Posterior cingulate gyrus (tissue), 11 donors: ENCODE data around the gene PIH1D2.
"Not testable (repeated sequence)": the region's sequence is repeated elsewhere in the genome, so short reads cannot be mapped to it uniquely, and the experiment has no call there.

Source experiments
- DNase-seq, 10 donors: peaks; one replicate each; pipeline versions ENCODE4 v3.0.0 to v3.0.0-alpha.2; 2020 to 2021; ENCODE audit warnings: mixed read lengths in 3 of 10
- intact Hi-C: fragments of 100-400 bp; cut with DNase I; formaldehyde crosslinking; loops from one replicate; pipeline ENCODE4 v1.15.1; 2023

PIH1D2 gene

DNA sequence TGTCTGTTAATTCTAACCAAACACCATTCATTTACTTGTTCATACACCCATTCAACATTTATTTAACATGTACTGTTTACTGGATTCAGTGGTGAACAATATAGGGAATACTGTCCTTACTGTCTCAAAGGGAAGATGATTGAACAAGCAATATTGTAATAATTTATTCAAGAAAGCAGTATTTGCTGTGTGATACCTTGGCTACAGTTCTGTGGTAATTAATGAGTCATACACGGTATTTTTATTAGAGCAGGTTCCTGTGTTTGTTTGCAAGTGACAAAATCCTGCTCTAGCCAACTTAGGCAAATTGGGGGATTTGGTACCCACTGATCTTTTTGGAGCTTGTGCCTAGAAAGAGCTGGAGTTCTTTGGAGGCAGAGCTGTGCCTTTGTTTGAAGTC lies 15.7 kb downstream of the PIH1D2 start:
- DNase-seq = no peak
- intact Hi-C loops = no loop called here

DNA sequence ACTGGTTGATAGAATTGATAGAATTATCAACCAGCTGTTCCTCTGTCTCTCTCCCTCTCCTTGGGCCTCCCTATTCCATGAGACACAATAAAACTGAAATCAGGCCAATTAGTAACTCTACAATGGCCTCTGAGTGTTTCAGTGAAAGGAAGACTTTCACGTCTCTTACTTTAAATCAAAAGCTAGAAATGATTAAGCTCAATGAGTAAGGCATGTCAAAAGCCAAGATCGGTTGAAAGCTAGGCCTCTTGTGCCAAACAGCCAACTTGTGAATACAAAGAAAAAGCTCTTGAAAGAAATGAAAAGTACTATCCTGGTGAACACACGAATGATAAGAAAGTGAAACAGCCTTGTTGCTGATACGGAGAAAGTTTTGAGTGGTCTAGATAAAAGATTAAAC lies 16.6 kb downstream of the PIH1D2 start:
- intact Hi-C loops = no loop called here
- no peak for DNase-seq

DNA sequence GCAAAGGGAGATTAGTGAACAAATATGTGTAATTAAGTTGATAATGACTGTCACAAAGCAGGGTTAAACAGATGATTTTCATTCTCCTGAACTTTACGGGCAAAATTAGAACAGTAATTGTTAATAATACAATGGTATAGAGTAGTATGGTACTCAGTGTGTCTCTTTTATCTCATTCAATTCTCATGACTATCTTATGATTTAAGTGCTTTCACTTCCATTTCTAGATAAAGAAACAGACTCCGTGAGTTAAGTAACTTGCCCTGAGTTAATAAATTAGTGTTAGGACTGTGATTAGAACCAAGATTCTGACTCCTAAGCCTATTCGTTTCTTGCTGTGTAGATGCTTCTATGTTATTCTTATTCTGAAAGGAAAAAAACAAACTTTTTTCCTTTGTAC lies 22.0 kb downstream of the PIH1D2 start:
- no peak for DNase-seq
- intact Hi-C loops = no loop called here

DNA sequence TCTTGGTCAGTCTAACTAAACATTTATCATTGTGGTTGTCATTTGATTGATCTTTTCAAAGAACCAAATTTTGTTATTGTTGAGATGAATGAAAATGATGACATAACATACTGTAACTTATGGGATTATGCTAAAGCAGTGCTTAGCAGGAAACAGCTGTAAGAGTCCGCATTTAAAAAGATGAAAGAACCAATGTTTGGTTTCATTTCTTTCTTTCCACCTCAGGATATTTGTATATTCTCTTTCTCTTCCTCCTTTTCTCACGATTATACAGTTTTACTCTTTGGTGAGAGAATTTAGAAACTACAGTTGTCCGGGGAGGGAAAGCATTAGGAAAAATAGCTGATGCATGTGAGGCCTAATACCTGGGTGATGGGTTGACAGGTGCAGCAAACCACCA lies 23.1 kb downstream of the PIH1D2 start:
- intact Hi-C loops = no loop called here
- no peak for DNase-seq

DNA sequence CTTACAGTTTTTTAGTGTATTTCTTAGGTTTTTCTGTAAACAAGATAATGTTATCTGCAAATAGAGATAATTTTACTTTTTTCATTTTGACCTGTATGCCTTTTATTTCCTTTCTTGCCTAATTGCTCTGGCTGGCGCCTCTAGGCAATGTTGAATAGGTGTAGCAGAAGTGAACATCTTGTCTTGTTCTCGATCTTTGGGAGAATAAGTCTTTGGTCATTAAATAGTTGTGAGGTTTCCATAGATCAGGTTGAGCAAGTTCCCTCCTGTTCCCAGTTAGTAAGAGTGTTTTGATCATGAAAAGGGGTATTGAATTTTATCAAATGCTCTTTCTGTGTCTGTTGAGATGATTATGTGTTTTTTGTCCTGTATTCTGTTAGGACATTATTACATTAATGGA lies 24.0 kb downstream of the PIH1D2 start:
- intact Hi-C loops = no loop called here
- DNase-seq = no peak

DNA sequence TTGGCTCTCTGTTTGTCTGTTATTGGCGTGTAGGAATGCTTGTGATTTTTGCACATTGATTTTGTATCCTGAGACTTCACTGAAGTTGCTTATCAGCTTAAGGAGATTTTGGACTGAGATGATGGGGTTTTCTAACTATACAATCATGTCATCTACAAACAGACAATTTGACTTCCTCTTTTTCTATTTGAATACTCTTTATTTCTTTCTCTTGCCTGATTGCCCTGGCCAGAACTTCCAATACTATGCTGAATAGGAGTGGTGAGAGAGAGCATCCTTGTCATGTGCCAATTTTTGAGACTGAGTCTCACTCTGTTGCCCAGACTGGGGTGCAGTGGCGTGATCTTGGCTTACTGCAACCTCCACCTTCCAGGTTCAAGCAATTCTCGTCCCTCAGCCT lies 25.6 kb downstream of the PIH1D2 start:
- intact Hi-C loops, DNase-seq: not testable (repeated sequence)

DNA sequence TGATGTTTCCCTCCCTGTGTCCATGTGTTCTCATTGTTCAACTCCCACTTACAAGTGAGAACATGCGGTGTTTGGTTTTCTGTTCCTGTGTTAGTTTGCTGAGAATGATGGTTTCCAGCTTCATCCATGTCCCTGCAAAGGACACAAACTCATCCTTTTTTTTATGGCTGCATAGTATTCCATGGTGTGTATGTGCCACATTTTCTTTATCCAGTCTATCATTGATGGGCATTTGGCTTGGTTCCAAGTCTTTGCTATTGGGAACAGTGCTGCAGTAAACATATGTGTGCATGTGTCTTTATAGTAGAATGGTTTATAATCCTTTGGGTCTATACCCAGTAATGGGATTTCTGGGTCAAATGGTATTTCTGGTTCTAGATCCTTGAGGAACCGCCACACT lies 27.2 kb downstream of the PIH1D2 start:
- DNase-seq, intact Hi-C loops: not testable (repeated sequence)

DNA sequence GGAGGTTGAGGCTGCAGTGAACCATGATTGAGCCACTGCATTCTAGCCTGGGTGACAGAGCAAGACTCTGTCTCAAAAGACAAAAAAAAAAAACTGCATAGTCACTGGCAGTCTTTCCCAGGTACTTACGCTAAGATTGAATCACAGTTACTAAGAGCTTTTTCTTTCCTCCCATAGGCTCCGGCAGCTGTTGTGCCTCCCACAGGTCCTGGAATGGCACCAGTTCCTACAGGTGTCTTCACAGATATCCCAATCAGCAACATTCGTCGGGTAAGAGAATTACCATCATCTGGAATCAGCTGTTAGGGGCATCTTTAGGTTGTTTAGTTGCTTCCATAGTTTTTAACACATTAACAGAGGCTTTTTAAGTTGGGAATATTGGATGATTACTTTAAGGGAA lies 28.9 kb downstream of the PIH1D2 start:
- intact Hi-C loops = no loop called here
- DNase-seq = peak in 1 of 10 donors; percentile 49

DNA sequence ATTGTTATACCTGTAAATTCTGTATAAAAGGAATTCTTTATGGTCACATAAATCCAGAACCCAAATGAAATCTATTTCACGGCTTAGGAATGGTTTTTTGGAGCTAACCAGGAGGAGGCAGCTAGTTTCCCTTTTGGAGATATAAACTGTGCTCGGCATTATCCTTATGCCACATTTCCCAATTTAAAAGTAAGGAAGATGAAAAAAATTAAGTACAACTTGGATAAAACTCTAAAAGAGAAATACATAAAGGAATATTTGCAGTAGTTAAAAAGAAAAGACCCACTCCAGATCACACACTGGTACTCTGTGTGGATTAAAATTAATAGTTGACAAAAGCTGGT lies 30.9 kb downstream of the PIH1D2 start:
- no peak for DNase-seq
- intact Hi-C loops = no loop called here

DNA sequence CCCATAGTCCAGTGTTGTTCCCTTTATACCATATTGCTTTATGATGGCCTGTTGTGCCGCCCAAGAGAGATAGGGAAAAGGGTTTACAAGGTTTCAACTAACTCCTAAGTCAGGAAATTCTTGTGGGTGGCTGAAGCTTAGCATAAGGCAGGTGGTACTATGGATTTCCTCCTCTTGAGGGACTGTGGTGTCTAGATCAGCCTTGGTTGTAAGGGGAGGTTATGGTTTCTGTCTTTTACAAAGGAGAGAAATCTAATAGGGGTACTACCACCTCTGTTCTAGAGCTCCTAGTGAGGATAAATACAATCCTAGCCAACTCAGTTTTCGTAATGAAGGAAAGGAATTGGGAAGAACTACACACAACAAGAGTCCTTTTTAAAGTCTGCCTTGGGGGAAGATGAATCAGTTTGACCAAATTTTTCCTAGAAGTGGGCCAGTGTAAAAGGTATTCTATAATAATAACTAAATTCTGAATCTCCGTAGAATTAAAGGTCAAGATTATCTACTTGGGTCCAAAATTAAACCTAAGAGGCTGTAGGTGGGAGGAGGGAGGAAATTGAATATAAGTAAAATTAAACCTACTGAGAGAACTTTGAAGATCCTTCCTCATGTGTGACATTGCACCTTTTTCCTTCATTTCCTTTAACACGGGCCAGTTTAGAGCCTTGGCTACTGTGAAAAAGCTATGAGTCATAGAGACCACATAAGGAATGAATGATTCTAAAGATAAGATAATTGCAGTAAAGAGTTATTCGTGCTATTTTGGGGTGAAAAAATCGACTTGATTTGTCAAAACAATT lies 31.5 kb downstream of the PIH1D2 start:
- DNase-seq = no peak
- intact Hi-C loops = no loop called here

DNA sequence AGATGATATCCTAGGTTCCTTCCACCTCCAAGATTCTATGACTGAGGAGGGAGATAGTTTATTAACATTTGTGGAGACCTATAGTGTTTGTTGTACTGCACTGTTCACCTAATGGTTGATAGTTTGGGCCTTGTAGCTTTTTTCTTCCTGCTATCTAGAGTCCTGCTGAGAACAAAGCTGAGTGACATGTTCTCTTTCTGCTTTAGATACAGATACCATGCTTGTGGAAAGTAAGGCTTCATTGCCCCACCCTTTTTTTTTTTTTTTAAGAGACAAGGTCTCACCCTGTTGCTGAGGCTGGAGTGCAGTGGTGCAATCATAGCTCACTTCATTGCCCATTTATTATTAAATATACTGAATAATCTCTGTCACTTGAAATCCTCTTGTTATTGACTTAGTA lies 36.3 kb downstream of the PIH1D2 start:
- intact Hi-C loops = no loop called here
- DNase-seq = no peak

DNA sequence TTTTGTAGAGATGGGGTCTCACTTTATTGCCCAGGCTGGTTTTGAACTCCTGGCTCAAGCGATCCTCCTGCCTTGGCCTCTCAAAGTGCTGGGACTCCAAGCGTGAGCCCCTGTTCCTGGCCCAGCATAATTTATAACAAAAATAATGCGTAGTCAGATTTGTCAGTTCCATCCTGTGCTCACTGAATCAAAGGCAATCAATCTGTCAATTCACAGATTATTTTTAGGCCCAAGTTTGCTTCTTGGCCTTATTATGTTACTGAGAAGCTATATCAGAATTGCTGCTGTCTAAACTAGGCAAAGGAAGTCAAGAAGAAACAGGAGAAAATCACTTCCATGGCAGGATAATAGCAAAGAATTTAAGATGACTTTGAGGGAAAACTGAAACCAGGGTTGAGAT lies 39.9 kb downstream of the PIH1D2 start:
- intact Hi-C loops = no loop called here
- no peak for DNase-seq

DNA sequence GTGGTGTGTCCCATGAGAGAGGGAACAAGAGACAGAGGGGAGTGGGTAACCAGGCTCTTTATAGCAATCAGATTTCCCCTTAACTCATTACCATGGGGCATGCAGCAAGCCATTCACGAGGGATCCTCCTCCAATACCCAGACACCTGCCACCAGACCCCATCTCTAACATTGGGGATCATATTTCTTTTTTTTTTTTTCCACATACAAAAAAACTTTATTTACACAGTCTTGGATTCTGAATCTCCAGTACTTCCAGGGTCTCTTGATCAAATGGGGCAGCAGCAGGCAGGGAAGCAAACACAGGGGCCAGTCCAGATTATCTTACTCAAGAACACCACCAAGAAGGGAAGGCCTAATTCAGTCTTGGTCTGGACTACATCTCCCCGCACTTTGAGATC lies 44.4 kb downstream of the PIH1D2 start:
- intact Hi-C loops = no loop called here
- DNase-seq = no peak

DNA sequence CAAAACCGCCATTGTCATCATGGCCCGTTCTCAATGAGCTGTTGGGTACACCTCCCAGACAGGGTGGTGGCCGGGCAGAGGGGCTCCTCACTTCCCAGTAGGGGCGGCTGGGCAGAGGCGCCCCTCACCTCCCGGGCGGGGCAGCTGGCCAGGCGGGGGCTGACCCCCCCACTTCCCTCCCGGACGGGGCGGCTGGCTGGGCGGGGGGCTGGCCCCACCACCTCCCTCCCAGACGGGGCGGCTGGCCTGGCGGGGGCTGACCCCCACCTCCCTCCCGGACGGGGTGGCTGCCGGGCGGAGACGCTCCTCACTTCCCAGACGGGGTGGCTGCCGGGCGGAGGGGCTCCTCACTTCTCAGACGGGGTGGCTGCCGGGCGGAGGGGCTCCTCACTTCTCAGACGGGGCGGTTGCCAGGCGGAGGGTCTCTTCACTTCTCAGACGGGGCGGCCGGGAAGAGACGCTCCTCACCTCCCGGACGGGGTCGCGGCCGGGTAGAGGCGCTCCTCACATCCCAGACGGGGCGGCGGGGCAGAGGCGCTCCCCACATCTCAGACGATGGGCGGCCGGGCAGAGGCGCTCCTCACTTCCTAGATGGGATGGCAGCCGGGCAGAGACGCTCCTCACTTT lies 46.9 kb downstream of the PIH1D2 start:
- intact Hi-C loops = not testable (repeated sequence)
- peak in 1 of 10 donors; percentile 52 for DNase-seq

DNA sequence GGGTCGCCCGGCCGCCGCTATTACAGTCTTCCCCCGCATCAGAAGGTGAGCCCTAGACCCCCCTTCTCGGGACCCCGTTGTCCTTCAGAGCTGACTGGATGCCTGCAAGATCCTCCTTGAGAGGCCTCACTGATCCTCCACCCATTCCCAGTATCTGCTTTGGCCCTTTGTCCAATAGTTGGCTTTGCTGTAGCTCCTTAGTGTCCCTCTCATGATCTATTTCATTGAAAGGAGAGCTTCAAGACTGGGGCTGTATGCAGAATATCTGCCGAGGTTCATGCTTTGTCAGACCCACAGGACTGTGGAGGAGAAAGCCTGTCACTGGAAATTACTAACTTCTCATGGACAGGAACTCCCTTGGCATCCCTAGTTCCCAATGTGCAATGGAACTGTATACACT lies 48.1 kb downstream of the PIH1D2 start:
- no peak for DNase-seq
- intact Hi-C loops = no loop called here

DNA sequence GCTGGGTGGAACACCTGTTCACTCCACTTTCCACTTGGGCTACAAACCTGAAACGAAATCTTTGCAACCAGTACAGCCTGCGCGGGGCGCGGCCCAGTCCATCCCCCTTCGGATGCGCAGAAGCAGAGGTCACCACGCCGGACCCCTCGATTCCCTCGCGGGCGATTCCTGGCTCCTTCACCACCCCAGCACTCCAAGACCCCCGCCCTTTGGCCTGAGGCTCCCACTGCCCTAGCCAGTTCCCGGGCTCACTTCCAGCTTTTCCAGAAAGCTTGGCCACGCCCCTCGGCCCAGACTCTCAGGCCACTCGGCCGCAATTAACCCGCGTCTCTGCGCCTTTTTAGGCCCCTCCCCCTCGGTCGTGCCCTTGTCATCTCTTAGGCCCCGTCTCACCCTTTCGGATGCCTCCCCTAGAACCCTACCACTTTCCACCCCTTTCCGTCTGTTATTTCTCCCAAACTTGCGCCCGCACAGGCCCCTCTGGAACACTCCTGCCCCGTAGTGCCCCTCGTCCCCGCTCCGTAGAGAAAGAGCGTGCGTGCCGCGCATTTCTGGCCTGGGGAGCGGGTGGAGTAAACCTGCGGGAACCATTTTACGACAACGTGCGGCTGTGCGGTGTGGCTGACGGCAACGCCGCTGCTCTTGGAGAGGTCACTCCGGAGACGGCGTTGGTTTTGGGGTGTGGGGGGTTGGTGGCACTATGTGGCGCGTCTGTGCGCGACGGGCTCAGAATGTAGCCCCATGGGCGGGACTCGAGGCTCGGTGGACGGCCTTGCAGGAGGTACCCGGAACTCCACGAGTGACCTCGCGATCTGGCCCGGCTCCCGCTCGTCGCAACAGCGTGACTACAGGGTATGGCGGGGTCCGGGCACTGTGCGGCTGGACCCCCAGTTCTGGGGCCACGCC lies 48.8 kb downstream of the PIH1D2 start, which contains the start of gene DLAT:
TSS of gene DLAT (plus strand) at position 636 of the 906 bp plus-strand sequence. CDS start at position 701, 65 bp downstream.
- intact Hi-C loops = no loop called here
- DNase-seq = peak; percentile 76 to 98 (median 89)

DNA sequence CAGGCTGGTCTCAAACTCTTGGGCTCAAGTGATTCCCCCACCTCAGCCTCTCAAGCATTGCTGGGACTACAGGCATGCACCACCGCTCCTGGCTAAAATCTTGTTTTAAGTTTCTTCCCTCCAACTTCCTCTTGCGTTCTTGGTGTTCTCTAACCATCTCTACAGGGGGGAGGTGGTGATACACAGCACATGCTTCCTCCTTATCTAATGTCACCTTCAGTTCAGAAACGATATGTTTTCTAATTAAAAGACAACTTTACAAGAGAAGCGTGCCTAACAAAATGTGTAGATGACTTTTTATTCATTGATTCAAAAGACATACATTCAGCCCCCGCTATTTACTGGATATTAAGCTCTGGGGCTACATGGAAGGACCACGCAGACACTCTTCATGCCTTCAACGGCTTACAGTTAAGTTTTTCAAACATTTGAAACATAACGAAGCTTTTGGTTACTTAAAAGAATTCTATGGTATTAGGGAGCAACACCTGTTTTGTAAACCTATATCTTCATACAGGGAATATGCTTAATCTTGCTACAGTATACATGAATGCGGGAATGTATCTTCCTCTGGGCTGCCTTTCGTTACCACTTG lies 49.5 kb downstream of the PIH1D2 start:
- no peak for DNase-seq
- intact Hi-C loops = no loop called here

DNA sequence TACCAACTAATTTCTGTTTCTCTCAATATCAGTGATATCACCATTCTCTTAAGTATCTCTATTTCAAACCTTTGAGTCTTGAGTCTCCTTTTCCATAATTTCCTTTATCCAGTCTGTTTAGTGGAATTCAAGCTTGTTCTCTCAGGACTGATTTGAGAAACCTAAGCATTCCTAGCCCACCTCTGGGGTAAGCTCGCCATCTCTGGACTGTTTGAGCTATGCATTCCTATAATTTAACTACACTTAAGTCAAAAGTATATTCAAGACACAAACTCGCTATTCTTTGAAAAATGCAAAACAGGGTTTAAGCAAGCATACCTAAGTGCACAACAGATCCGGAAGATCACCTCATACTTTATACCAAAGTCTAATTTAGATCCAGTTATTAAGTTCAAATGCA lies 50.7 kb downstream of the PIH1D2 start:
- no peak for DNase-seq
- intact Hi-C loops = no loop called here

DNA sequence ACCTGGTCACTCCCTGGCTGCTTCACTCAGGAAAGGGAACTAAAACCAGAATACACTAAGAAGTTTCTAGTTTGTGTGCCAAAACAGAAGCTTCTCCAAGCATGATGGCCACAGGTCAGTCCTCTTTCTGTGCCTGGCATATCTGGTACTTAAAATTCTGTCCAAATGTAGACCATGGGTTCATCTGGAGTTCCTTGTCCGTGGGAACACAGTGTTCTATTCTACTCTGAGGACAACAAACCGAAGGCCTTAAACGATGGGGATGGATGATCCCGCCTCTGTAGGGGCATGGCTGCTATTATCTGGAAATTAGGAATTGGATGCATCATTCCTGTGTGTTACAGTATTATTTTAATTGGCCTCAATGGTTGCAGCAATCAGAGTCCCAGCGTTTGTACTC lies 54.8 kb downstream of the PIH1D2 start:
- DNase-seq = no peak
- intact Hi-C loops = no loop called here
